ENCODE measurements around the gene MOSMO. TPM values are rescaled to one million over a fixed set of nuclear protein-coding genes. Genes with fewer than 3 reads are reported as not detected.

Gene MOSMO
- total RNA-seq, 1 experiment from 2014 or later = 11.1 TPM

Other genes starting within 250 kb of the MOSMO start
- 4.2 and 8.2 TPM in 2 replicates for gene NPIPB4, start 150.4 kb upstream of the MOSMO start, total RNA-seq (2014; rRNA removed; shearing (Covaris generic))
- gene UQCRC2, start 54.8 kb upstream of the MOSMO start, total RNA-seq (2014; rRNA removed; shearing (Covaris generic)) = 98.1 and 127 TPM in 2 replicates
- gene PDZD9, start 7.0 kb upstream of the MOSMO start, total RNA-seq (2014; rRNA removed; shearing (Covaris generic)) = not detected in 2 replicates
- not detected in 2 replicates for gene VWA3A, start 84.4 kb downstream of the MOSMO start, total RNA-seq (2014; rRNA removed; shearing (Covaris generic))
- gene SDR42E2, start 154.4 kb downstream of the MOSMO start, total RNA-seq (2014; rRNA removed; shearing (Covaris generic)) = not detected in 2 replicates
- gene EEF2K, start 198.2 kb downstream of the MOSMO start, total RNA-seq (2014; rRNA removed; shearing (Covaris generic)) = 7.3 and 7.9 TPM in 2 replicates

Data from Daoy (cell line).